ENCODE measurements around the gene TBX2. TPM values are rescaled to one million over a fixed set of nuclear protein-coding genes. Genes with fewer than 3 reads are reported as not detected.
A peak's percentile ranks its signal among the peaks of the same experiment; 100 is the strongest.

TBX2 gene
- total and polyA plus RNA-seq, 10 of the 15 experiments (the other 5 are each of a cell fraction or from before 2014, with no cell fraction given): 0.13 TPM; not detected in 9

- Histone ChIP-seq H3K79me2 (ENCODE audit: control insufficient read depth, insufficient read depth, low read length) (no peaks in the 10 kb centered on the region), H3K36me3 (ENCODE audit: control insufficient read depth in 2 of 2, insufficient read depth in 2 of 2, low read length in 1 of 2) (no peaks in the 10 kb centered on the region), H3K9ac (ENCODE audit: control insufficient read depth, insufficient read depth, low read length) (no peak overlapping the region), H2AFZ (ENCODE audit: control insufficient read depth, low read depth, low read length) (no peak overlapping the region), H4K20me1 (ENCODE audit: control insufficient read depth, insufficient read depth) (no peaks in the 10 kb centered on the region), H3K9me3 (replicated peaks; ENCODE audit: control insufficient read depth, insufficient read depth, low read length) (no peaks in the 10 kb centered on the region; the same call in 2 of the 3 replicates), H3K27me3 (replicated peaks in 1 of 2; ENCODE audit: control insufficient read depth in 2 of 2, insufficient read depth in 2 of 2, low read length in 1 of 2) (no peaks in the 10 kb centered on the region; a peak in 2 of 4 replicates), H3K4me2 (ENCODE audit: control insufficient read depth, insufficient read depth) (no peak overlapping the region), H3K4me3 (no peak overlapping the region), H3K4me1 (ENCODE audit: control insufficient read depth, insufficient read depth, low read length) (no peaks in the 10 kb centered on the region), H3K27ac (ENCODE audit: control insufficient read depth, insufficient read depth) (no peak overlapping the region)
- SMC1A ChIA-PET (ENCODE audit: uncharacterized antibody, unreplicated experiment): interaction anchor here (1.2 kb wide), 3 partner anchors 11 to 123 kb away, joined by 3 to 4 read pairs (median 3); no protein-coding TSS in a partner anchor
- no peak for FAIRE-seq
- TF ChIP-seq ELK1 (IDR thresholded peaks at IDR 0.05; ENCODE audit: low read depth, low read length) (no peak), POLR2AphosphoS2 (IDR thresholded peaks at IDR 0.05; ENCODE audit: low read depth, low read length) (no peak), ETV6 (conservative IDR thresholded peaks at IDR 0.05 in 1 of 2, IDR thresholded peaks at IDR 0.05 in 1 of 2; ENCODE audit: borderline replicate concordance in 1 of 2, low read depth in 1 of 2) (peak in 1 of 2 experiments; percentile 51; a peak in 1 of 4 replicates)
- CTCF ChIA-PET: interaction anchor here (0.6 to 2.7 kb wide), 3 partner anchors 15 to 813 kb away, joined by 3 to 11 read pairs (median 4); no protein-coding TSS in a partner anchor
- ATAC-seq: no peak
- in situ Hi-C loops (cut with MboI) (no loop called here), intact Hi-C loops (cut with micrococcal nuclease; ENCODE audit: unreplicated experiment) (no loop called here)
- DNase-seq (ENCODE audit: low read depth, low spot score): no peak
- RAD21 ChIA-PET (ENCODE audit: unreplicated experiment): no interaction called here
- BruUV-seq (replicated peaks): no TSS peak
- POLR2A ChIA-PET: no interaction called here
These were observed 27.9 kb downstream of the TBX2 start for GRCh38 chr17:61427567-61427966.

- H3K9ac ChIP-seq (ENCODE audit: control insufficient read depth, insufficient read depth, low read length): no peak overlapping the region
- H3K4me2 ChIP-seq (ENCODE audit: control insufficient read depth, insufficient read depth): no peak overlapping the region
- no peak overlapping the region for H3K27ac ChIP-seq (ENCODE audit: control insufficient read depth, insufficient read depth)
- no peaks in the 10 kb centered on the region; the same call in 2 of the 3 replicates for H3K9me3 ChIP-seq (replicated peaks; ENCODE audit: control insufficient read depth, insufficient read depth, low read length)
- SMC1A ChIA-PET (ENCODE audit: uncharacterized antibody, unreplicated experiment): interaction anchor here (1.7 kb wide), 1 partner anchor 39 kb away, joined by 4 read pairs; no protein-coding TSS in a partner anchor
- DNase-seq (ENCODE audit: low read depth, low spot score) (no peak), ATAC-seq (no peak), FAIRE-seq (peak; percentile 49)
- in situ Hi-C loops (cut with MboI) (no loop called here), intact Hi-C loops (cut with micrococcal nuclease; ENCODE audit: unreplicated experiment) (no loop called here)
- no peak overlapping the region for H2AFZ ChIP-seq (ENCODE audit: control insufficient read depth, low read depth, low read length)
- CTCF ChIA-PET: no interaction called here
- H4K20me1 ChIP-seq (ENCODE audit: control insufficient read depth, insufficient read depth): no peaks in the 10 kb centered on the region
- BruUV-seq (replicated peaks): no TSS peak
- no peak overlapping the region for H3K4me3 ChIP-seq
- 0% methylated on average over 1 of the region's 1 CpG for WGBS (ENCODE audit: insufficient coverage, insufficient replicate concordance, low lambda C conversion rate, missing lambda C conversion rate)
- RAD21 ChIA-PET (ENCODE audit: unreplicated experiment): no interaction called here
- no peaks in the 10 kb centered on the region for H3K79me2 ChIP-seq (ENCODE audit: control insufficient read depth, insufficient read depth, low read length)
- POLR2A ChIA-PET: no interaction called here
- H3K4me1 ChIP-seq (ENCODE audit: control insufficient read depth, insufficient read depth, low read length): no peaks in the 10 kb centered on the region
- no peaks in the 10 kb centered on the region for H3K36me3 ChIP-seq (ENCODE audit: control insufficient read depth in 2 of 2, insufficient read depth in 2 of 2, low read length in 1 of 2)
- H3K27me3 ChIP-seq (replicated peaks in 1 of 2; ENCODE audit: control insufficient read depth in 2 of 2, insufficient read depth in 2 of 2, low read length in 1 of 2): no peaks in the 10 kb centered on the region; a peak in 2 of 4 replicates
- TF ChIP-seq BCL3 (IDR thresholded peaks at IDR 0.05; ENCODE audit: borderline replicate concordance, insufficient read depth, low read depth, low read length, poor library complexity, severe bottlenecking): no peak
- no peak for TF ChIP-seq FOXM1 (IDR thresholded peaks at IDR 0.05; ENCODE audit: low read depth, low read length)
- TF ChIP-seq NFXL1 (IDR thresholded peaks at IDR 0.05; ENCODE audit: borderline replicate concordance): peak; percentile 83; the same call in 1 of the 2 replicates
- TF ChIP-seq YBX1 (IDR thresholded peaks at IDR 0.05): no peak
- no peak for TF ChIP-seq REST (IDR thresholded peaks at IDR 0.05; ENCODE audit: low read depth, low read length)
- no peak for TF ChIP-seq SREBF2 (IDR thresholded peaks at IDR 0.05; ENCODE audit: low read length)
These were observed 29.6 kb downstream of the TBX2 start for GRCh38 chr17:61429274-61429673.
